CD4-positive, CD25-positive, alpha-beta regulatory T cell (primary cell): ENCODE data around the gene ZDHHC6. TPM values are rescaled to one million over a fixed set of nuclear protein-coding genes. Genes with fewer than 3 reads are reported as not detected.
A peak's percentile ranks its signal among the peaks of the same experiment; 100 is the strongest.

Source experiments
- ATAC-seq, 2 donors: fragments of 150-1000 bp; cut with Tn5 transposase; one replicate each; pipeline ENCODE4 v1.10.0; 2021; ENCODE audit warnings: low read depth in 2 of 2, moderate number of reproducible peaks in 2 of 2, moderate library complexity in 1 of 2
- DNase-seq, 3 donors: peaks; one replicate each; pipeline versions ENCODE4 v3.0.0 to v3.0.0-alpha.2; 2012 to 2022; ENCODE audit warnings: mixed read lengths in 1 of 3
- H3K27ac ChIP-seq: one replicate; pipeline ENCODE4 v1.7.0; 2013; ENCODE audit warnings: mild to moderate bottlenecking, low read length; ENCODE audit not compliant: insufficient read depth, poor library complexity, severe bottlenecking
- H3K27me3 ChIP-seq: one replicate; pipeline ENCODE4 v1.7.0; 2013; ENCODE audit warnings: low read length; ENCODE audit not compliant: control insufficient read depth, insufficient read depth
- H3K36me3 ChIP-seq: one replicate; pipeline ENCODE4 v1.7.0; 2013; ENCODE audit warnings: mild to moderate bottlenecking, low read length, moderate library complexity; ENCODE audit not compliant: control insufficient read depth, insufficient read depth
- H3K4me1 ChIP-seq: 2 replicates; pipeline ENCODE4 v1.7.0; 2013; ENCODE audit warnings: mild to moderate bottlenecking, low read length; ENCODE audit not compliant: insufficient read depth, control insufficient read depth, poor library complexity, severe bottlenecking
- H3K4me3 ChIP-seq: one replicate; pipeline ENCODE4 v1.7.0; 2013; ENCODE audit warnings: low read depth, mild to moderate bottlenecking, low read length, moderate library complexity
- H3K9me3 ChIP-seq, 2 experiments: 1 replicate in 1 of 2; 2 replicates in 1 of 2; pipeline ENCODE4 v1.7.0; 2013; ENCODE audit warnings: low read length in 2 of 2, mild to moderate bottlenecking in 1 of 2, moderate library complexity in 1 of 2; ENCODE audit not compliant: control insufficient read depth in 2 of 2
- H3K27ac Mint-ChIP-seq, 3 donors: one replicate each; pipeline ENCODE4 v1.8.0; 2020 to 2022; ENCODE audit warnings: mild to moderate bottlenecking in 3 of 3, mixed read lengths in 3 of 3, moderate library complexity in 2 of 3
- H3K27me3 Mint-ChIP-seq: one replicate; pipeline ENCODE4 v1.8.0; 2022; ENCODE audit warnings: mild to moderate bottlenecking, mixed read lengths
- H3K36me3 Mint-ChIP-seq: one replicate; pipeline ENCODE4 v1.8.0; 2020; ENCODE audit warnings: mixed read lengths
- H3K4me1 Mint-ChIP-seq, 4 donors: one replicate each; pipeline ENCODE4 v1.8.0; 2020 to 2022; ENCODE audit warnings: mixed read lengths in 4 of 4, mild to moderate bottlenecking in 1 of 4
- H3K4me3 Mint-ChIP-seq, 4 donors: one replicate each; pipeline ENCODE4 v1.8.0; 2020 to 2022; ENCODE audit warnings: mild to moderate bottlenecking in 4 of 4, mixed read lengths in 4 of 4, moderate library complexity in 3 of 4
- H3K9me3 Mint-ChIP-seq, 7 donors: one replicate each; pipeline ENCODE4 v1.8.0; 2020 to 2022; ENCODE audit warnings: mixed read lengths in 7 of 7, mild to moderate bottlenecking in 3 of 7, moderate library complexity in 2 of 7
- polyA plus RNA-seq, 4 donors: library from polyadenylated mRNA; unstranded; fragments of 300-500 nt; fragmentation: Illumina TruSeq; gene quantifications; one replicate each; pipeline ENCODE4 v1.2.3, GENCODE V29; 2021
- total RNA-seq: library from RNA; stranded (reverse); gene quantifications from one replicate; pipeline ENCODE4 v1.2.3, GENCODE V29; 2022

The ZDHHC6 gene
- total and polyA plus RNA-seq, 5 donors from 2014 or later = 36.6 to 60.7 (median 47.2) TPM

DNA sequence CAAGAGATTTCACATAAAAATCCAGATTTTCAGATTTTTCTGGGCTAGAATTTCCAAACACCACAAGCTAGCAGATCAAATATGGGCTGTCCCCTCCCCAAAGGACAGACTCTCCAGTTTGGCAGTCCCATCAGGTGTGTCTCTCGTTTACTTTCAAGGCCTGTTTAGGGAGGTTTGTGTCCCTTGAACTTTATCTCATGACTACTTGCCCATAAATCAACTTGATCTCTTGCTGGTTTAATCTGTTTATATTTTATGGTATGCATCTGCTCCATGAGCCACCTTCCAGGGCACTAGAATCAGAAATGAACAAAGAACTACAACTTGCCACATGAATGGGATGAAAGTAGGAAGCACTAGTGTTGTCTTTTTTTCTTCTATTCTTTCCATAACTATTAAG lies 5.2 kb downstream of the ZDHHC6 start:
- H3K27me3 Mint-ChIP-seq = no peaks in the 10 kb centered on the region
- H3K36me3 ChIP-seq = peaks cover 57% of the 10 kb centered on the region
- H3K36me3 Mint-ChIP-seq = peaks cover 25% of the 10 kb centered on the region
- H3K9me3 Mint-ChIP-seq = peaks cover 0 to 3% (median 0%) of the 10 kb centered on the region in 7 donors
- no peak overlapping the region for H3K4me3 Mint-ChIP-seq
- no peak overlapping the region for H3K4me3 ChIP-seq
- peaks cover 5 to 47% (median 38%) of the 10 kb centered on the region in 4 donors for H3K4me1 Mint-ChIP-seq
- H3K27me3 ChIP-seq = no peaks in the 10 kb centered on the region
- no peak overlapping the region for H3K27ac Mint-ChIP-seq
- peaks cover 14% of the 10 kb centered on the region for H3K4me1 ChIP-seq
- ATAC-seq = no peak
- no peak for DNase-seq
- no peak overlapping the region for H3K27ac ChIP-seq
- no peaks in the 10 kb centered on the region for H3K9me3 ChIP-seq

DNA sequence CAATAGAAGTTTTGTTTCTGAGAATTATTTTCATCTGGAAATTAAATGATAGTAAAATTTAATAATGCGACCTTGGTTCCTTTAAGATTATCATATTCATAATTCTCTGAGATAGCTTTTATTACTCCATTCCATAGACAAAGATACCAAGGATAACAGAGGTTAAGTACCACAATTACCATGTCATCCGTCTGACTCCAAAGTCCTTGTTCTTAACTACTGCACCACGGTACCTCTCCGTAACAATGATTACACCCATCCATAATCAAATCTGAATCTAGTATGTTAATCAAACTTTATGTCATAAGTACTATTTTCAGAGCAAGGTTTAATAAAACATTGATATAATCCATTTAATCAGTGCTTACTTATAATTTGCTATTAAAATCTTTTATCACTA lies 8.4 kb downstream of the ZDHHC6 start:
- DNase-seq = no peak
- no peaks in the 10 kb centered on the region for H3K4me1 ChIP-seq
- H3K27me3 Mint-ChIP-seq = no peaks in the 10 kb centered on the region
- H3K9me3 Mint-ChIP-seq = no peaks in the 10 kb centered on the region
- H3K27ac ChIP-seq = no peak overlapping the region
- H3K4me3 ChIP-seq = no peak overlapping the region
- H3K9me3 ChIP-seq = no peaks in the 10 kb centered on the region
- no peak for ATAC-seq
- peaks cover 24% of the 10 kb centered on the region for H3K36me3 Mint-ChIP-seq
- H3K4me1 Mint-ChIP-seq = peaks cover 16 to 25% (median 20%) of the 10 kb centered on the region in 4 donors
- no peaks in the 10 kb centered on the region for H3K27me3 ChIP-seq
- peaks cover 70% of the 10 kb centered on the region for H3K36me3 ChIP-seq
- no peak overlapping the region for H3K27ac Mint-ChIP-seq
- no peak overlapping the region for H3K4me3 Mint-ChIP-seq

DNA sequence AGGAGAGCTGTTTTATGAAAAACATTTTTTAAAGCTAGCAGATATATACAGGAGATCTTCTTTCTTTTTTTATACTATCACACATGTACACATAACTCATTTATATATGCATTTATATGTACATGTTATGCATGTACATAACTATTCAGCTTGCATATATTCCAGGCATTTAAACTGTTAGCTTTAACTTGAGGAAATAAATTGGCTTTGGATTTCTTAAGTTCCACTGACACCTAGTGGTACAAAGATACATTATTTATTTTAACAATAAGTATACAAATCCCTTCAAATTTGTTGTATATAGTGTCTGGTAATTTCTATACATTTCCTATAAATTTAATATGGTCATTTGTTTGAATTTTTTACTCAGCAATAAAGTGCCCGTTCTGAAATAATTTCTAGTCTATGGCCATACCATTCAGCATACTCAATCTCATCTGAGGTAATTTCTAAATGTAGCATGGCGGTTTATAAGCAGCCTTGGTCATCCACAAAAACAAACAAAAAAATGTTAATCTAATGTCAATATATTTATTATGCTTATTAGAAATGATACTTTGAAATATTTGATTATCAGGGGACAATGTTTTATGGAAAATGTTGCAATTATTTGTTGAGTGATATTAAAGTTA lies 11.6 kb downstream of the ZDHHC6 start:
- H3K9me3 Mint-ChIP-seq = no peaks in the 10 kb centered on the region
- H3K4me1 Mint-ChIP-seq = peaks cover 0 to 16% (median 6%) of the 10 kb centered on the region in 4 donors
- DNase-seq (peak in 2 of 3 donors; percentile 38 to 58), ATAC-seq (no peak)
- H3K4me3 Mint-ChIP-seq = no peak overlapping the region
- H3K27me3 Mint-ChIP-seq = no peaks in the 10 kb centered on the region
- H3K4me3 ChIP-seq = no peak overlapping the region
- peaks cover 77% of the 10 kb centered on the region for H3K36me3 ChIP-seq
- H3K36me3 Mint-ChIP-seq = peaks cover 23% of the 10 kb centered on the region
- H3K27ac Mint-ChIP-seq = peak overlapping the region in 1 of 3 donors; percentile 55
- no peaks in the 10 kb centered on the region for H3K9me3 ChIP-seq
- no peak overlapping the region for H3K27ac ChIP-seq
- no peaks in the 10 kb centered on the region for H3K4me1 ChIP-seq
- H3K27me3 ChIP-seq = no peaks in the 10 kb centered on the region

DNA sequence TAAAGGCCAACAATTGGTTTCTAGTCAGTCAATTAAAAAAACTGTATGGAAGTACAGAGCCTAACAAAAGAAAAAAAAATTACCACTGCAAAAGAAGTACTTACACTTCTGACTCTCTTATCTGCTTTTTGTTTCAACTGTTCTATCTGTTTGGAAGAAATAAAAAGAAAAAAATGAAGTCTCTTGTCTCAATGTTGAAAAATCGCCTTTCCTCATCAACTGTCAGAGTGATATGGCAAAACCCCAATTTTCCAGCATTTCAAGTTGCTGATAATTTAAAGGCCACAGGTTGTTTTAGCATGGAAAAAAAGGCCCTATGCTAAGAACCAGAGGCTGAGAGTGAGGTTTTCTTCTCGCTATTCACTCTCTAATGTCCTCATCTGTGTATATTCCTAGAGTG lies 13.6 kb downstream of the ZDHHC6 start:
- no peaks in the 10 kb centered on the region for H3K27me3 Mint-ChIP-seq
- Histone ChIP-seq H3K4me1 (no peaks in the 10 kb centered on the region), H3K27ac (no peak overlapping the region), H3K4me3 (no peak overlapping the region), H3K36me3 (peaks cover 79% of the 10 kb centered on the region), H3K27me3 (no peaks in the 10 kb centered on the region), H3K9me3 (no peaks in the 10 kb centered on the region)
- H3K36me3 Mint-ChIP-seq = peaks cover 29% of the 10 kb centered on the region
- H3K27ac Mint-ChIP-seq = no peak overlapping the region
- H3K4me3 Mint-ChIP-seq = no peak overlapping the region
- no peak for DNase-seq
- peaks cover 0 to 16% (median 7%) of the 10 kb centered on the region in 4 donors for H3K4me1 Mint-ChIP-seq
- ATAC-seq = no peak
- no peaks in the 10 kb centered on the region for H3K9me3 Mint-ChIP-seq

DNA sequence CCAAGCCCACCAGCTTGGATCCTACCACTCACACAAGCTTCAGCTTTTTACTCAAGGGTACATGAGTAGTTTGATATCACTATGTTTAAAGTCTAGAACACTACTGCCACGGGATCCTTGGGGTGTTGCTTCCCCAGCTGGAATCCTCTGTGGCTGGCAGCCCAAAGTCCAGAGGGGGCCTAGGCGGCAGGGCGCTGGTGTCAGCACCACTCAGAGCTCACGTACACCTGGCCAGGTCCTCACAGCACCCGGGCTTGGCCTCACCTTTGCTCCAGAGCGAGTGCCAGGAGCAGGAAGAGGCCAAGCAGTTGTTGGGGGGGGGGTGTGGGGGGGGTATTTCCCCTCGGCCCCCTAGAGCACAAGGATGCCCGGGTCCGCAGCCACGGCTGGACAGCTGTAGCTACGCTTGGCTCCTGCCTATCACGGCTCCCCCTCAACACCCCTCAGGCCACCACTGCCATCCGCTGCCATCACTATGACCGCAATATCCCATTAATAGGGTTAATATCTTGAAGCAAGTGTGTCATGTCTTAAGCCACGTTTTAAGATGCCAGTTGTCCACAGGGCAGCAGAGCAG lies 17.0 kb downstream of the ZDHHC6 start:
- H3K9me3 Mint-ChIP-seq = no peaks in the 10 kb centered on the region
- H3K27ac Mint-ChIP-seq = peak overlapping the region in 1 of 3 donors; percentile 21
- H3K36me3 Mint-ChIP-seq = peaks cover 43% of the 10 kb centered on the region
- peaks cover 88% of the 10 kb centered on the region for H3K36me3 ChIP-seq
- no peaks in the 10 kb centered on the region for H3K9me3 ChIP-seq
- H3K27me3 ChIP-seq = no peaks in the 10 kb centered on the region
- no peaks in the 10 kb centered on the region for H3K4me1 ChIP-seq
- H3K27ac ChIP-seq = no peak overlapping the region
- H3K27me3 Mint-ChIP-seq = no peaks in the 10 kb centered on the region
- ATAC-seq (peak in 1 of 2 donors; percentile 22), DNase-seq (no peak)
- H3K4me1 Mint-ChIP-seq = peaks cover 0 to 9% (median 3%) of the 10 kb centered on the region in 4 donors
- H3K4me3 ChIP-seq = no peak overlapping the region
- H3K4me3 Mint-ChIP-seq = no peak overlapping the region

DNA sequence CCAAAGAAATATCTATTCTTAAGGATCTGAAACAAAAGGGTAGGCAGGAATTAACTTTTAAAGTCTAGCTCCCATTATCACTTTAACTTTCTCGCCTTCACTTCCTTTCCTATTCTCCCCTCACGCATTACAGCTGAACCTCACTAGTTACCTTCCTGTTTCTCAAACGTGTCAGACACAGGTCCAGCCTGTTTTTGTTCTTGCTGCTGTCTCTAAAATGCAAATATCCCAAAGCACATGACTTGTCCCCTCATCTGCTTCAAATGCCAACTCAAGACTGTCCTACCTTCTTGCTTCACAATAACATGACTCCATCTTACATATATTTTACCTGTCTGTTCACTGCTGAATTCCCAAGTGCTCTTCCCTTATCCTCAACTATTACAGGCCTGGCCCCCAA lies 17.6 kb downstream of the ZDHHC6 start:
- no peak overlapping the region for H3K4me3 ChIP-seq
- no peak for ATAC-seq
- Mint-ChIP-seq H3K27ac (peak overlapping the region in 2 of 3 donors; percentile 21 to 68), H3K9me3 (no peaks in the 10 kb centered on the region), H3K27me3 (no peaks in the 10 kb centered on the region), H3K36me3 (peaks cover 45% of the 10 kb centered on the region), H3K4me3 (no peak overlapping the region), H3K4me1 (peaks cover 0 to 7% (median 1%) of the 10 kb centered on the region in 4 donors)
- no peak for DNase-seq
- H3K9me3 ChIP-seq = no peaks in the 10 kb centered on the region
- H3K36me3 ChIP-seq = peaks cover 91% of the 10 kb centered on the region
- H3K27ac ChIP-seq = no peak overlapping the region
- no peaks in the 10 kb centered on the region for H3K27me3 ChIP-seq
- H3K4me1 ChIP-seq = no peaks in the 10 kb centered on the region

DNA sequence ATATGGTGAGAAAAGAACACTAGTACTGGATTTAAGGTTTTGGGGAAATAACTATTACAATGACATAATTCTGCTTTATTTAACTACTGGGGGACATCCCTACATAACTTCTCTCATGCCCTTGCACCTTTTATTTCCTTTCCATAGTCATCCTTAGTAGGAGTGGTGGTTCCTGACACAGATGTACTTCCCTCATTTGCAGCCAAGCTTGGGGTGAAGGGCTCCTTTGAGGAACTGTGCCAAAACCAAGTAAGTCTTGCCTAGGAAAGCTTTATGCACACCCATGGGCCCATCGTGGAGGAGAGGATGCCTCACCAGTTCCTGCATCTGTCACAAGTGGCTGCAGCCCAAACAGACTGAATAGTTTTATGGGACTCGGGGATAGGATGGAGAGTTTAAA lies 20.6 kb downstream of the ZDHHC6 start:
- peak overlapping the region in 2 of 3 donors; percentile 15 to 87 for H3K27ac Mint-ChIP-seq
- H3K4me3 Mint-ChIP-seq = no peak overlapping the region
- DNase-seq = no peak
- H3K36me3 ChIP-seq = peaks cover 86% of the 10 kb centered on the region
- no peak overlapping the region for H3K27ac ChIP-seq
- no peaks in the 10 kb centered on the region for H3K27me3 Mint-ChIP-seq
- no peak overlapping the region for H3K4me3 ChIP-seq
- no peaks in the 10 kb centered on the region for H3K9me3 Mint-ChIP-seq
- H3K4me1 ChIP-seq = no peaks in the 10 kb centered on the region
- H3K27me3 ChIP-seq = no peaks in the 10 kb centered on the region
- no peak for ATAC-seq
- peaks cover 0 to 3% (median 0%) of the 10 kb centered on the region in 4 donors for H3K4me1 Mint-ChIP-seq
- H3K36me3 Mint-ChIP-seq = peaks cover 44% of the 10 kb centered on the region
- no peaks in the 10 kb centered on the region for H3K9me3 ChIP-seq

DNA sequence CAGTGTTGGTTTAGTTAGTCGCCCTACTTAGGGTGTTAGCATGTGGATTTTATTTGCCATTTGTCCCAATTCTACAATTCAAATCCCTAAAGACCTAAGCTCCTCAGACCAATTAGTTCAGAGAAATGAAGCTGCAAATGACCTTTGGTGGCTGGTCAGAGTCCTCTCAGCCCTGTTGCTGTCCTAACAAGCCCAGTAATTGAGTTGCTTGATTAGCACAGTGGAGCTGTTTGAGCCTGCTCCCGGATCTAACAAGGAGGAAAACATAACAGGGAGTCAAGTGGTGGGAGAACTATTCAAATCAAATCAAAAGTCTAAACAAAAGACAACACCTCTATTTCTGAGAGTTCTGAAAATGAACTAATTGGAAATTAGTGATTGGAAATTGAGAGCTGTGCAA lies 22.1 kb downstream of the ZDHHC6 start:
- no peaks in the 10 kb centered on the region for H3K9me3 Mint-ChIP-seq
- Histone ChIP-seq H3K27ac (no peak overlapping the region), H3K4me1 (no peaks in the 10 kb centered on the region), H3K27me3 (no peaks in the 10 kb centered on the region), H3K9me3 (no peaks in the 10 kb centered on the region), H3K36me3 (peaks cover 82% of the 10 kb centered on the region), H3K4me3 (no peak overlapping the region)
- no peak for ATAC-seq
- H3K27ac Mint-ChIP-seq = peak overlapping the region in 1 of 3 donors; percentile 57
- H3K27me3 Mint-ChIP-seq = no peaks in the 10 kb centered on the region
- DNase-seq = no peak
- no peak overlapping the region for H3K4me3 Mint-ChIP-seq
- H3K4me1 Mint-ChIP-seq = peaks cover 0 to 5% (median 0%) of the 10 kb centered on the region in 4 donors
- peaks cover 44% of the 10 kb centered on the region for H3K36me3 Mint-ChIP-seq
